ENCODE data around the gene COMMD4.
"Not testable (repeated sequence)": the region's sequence is repeated elsewhere in the genome, so short reads cannot be mapped to it uniquely, and the experiment has no call there.

Gene COMMD4

GRCh38 chr15:75335705-75336355 lies at the start of gene COMMD4:
Gene COMMD4 (plus strand): TSS chr15:75336063. CDS start chr15:75336090, 27 bp downstream.
- peak; percentile 97 for DNase-seq

GRCh38 chr15:75293660-75294059 lies 42.2 kb upstream of the COMMD4 start:
- not testable (repeated sequence) for DNase-seq

GRCh38 chr15:75298541-75299310 lies 37.1 kb upstream of the COMMD4 start:
- DNase-seq, result not testable (repeated sequence)

DNA sequence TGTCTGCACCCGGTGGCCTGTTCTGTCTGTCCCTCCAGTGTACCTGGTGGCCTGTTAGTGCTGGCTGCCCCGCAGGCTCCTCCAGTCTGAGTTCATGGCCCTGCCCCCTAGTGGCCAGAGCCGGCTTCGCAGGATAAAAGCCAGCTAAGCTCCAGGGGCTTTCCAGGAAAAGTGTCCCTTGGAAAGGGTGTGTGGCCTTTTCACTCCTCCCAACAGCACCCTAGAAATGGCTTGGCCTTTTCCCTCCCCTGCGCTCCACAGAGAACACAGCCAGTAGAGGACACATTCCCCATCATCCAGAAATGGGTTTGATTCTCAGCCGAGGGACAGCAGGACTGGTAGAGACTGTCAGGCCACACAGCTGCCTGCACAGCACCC lies 36.6 kb upstream of the COMMD4 start:
- DNase-seq, result not testable (repeated sequence)

GRCh38 chr15:75300026-75300425 lies 35.8 kb upstream of the COMMD4 start:
- DNase-seq, result not testable (repeated sequence)

DNA sequence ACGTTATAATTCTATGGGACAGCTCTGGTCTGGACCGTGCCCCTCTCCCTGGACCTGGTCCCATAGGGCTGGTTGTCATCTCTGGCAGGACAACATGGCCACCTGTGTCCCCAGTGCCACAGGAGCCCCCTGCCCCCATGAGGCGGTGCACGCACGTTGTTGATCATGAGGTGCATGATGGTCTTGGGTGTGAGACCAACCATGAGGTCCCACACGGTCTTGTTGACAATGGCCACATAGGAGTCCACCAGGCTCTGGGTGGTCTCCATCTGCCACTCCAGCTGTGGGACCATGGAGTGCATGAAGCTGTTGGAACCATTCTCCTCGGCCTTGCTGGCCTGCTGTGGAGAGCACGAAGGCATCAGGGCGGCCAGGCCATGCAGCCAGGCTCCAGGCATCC lies 33.5 kb upstream of the COMMD4 start:
- no peak for DNase-seq

- not testable (repeated sequence) for DNase-seq
These were observed 33.1 kb upstream of the COMMD4 start for GRCh38 chr15:75302753-75303152.

- DNase-seq, result no peak
These were observed 29.7 kb upstream of the COMMD4 start for GRCh38 chr15:75306188-75306587.

DNA sequence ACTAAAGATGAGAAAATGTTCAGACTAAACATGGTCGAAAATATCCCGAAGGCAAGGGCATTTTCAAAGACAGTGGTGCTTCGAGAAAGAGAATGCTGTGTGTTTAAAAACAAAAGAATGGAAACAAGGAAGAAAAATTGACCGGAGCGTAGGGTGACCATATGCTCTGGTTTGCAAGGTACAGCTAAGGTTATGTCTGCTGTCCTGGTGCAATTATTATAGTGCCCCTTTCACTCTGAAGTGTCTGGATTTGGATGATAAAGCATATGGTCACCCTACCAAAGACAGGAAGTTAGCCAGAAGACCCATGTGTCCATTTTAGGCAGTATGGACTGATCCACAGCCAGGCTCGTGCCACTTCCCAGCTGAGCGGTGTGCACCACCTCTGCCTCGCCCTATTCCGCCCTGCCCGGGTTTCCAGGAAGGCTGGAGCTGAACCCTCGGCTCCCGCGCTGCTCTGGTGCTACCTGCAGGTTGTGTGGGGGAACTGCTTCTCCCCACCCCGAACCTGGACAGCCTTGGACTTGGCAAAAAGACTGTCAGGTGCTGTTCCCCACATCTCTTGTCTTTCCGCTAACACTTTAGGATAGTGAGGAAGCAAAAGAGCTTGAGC lies 28.0 kb upstream of the COMMD4 start:
- DNase-seq, result no peak

- no peak for DNase-seq
These were observed 26.2 kb upstream of the COMMD4 start for GRCh38 chr15:75309711-75310110.

- not testable (repeated sequence) for DNase-seq
These were observed 23.3 kb upstream of the COMMD4 start for GRCh38 chr15:75312548-75312947.

DNA sequence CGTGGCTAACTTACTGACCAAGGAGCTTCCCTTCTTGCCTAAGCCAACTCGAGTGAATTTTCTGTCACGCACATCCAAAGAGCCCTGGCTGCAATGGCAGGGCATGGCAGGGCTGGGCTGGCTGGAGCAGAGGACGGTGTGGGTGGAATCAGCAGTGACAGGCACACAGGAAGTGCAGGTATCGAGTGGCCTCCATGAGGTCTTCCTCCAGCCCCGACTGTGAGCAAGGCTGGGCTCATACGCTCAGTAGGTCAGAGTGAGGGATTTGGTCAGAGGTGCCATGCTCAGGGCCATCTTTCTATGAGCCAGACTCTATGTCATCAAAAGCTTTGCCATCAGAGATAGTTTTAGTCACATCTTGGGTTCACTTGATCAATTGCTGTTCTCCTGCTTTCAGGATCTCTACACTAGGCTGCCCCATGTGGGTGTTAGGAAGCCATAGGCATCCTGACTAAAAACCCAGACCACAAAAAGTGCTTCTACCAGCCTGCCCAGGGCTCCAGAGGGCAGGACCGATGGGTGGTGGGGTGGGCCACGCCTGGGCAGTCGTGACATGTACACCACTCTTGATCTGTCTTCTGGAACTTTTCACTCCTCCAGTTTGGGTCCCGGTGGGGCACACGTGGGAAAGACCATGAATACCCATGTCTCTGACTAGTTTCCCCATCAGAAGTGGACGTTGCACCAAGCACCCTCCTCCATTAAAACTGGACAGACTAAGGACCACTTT lies 22.6 kb upstream of the COMMD4 start:
- DNase-seq, result no peak

GRCh38 chr15:75314552-75315290 lies 21.1 kb upstream of the COMMD4 start:
- no peak for DNase-seq

DNA sequence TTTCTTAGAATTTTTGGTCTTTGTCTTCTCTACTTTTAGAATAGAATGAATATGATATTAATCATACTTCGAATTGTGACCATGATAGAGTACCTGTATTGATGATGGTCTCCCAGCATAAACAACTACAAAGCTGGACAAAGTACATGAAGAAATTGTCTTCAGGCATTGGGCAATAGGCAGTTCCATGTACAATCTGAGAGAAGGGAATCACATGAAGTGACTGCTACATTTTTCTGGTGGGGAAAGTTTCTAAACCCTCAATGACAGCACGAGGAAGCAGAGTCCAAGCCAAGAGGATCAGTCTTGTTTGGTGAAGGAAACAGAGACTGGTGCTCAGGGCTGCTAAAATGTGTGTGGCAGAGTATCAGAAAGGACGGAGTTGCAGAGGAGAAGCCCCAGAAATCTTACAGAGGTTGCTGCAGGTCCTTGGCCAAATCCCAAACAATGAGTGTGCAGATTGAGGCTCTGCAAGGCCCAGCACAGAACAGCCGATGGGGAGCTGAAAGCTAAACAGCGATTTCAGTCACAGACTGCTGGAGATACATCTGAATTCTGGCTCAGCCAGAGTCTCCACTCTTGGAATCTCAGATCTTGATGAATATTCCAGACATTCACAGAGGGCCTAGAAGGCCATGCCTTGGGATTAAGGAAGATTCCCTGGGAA lies 16.5 kb upstream of the COMMD4 start:
- not testable (repeated sequence) for DNase-seq

GRCh38 chr15:75321711-75322110 lies 14.2 kb upstream of the COMMD4 start:
- DNase-seq, result no peak

DNA sequence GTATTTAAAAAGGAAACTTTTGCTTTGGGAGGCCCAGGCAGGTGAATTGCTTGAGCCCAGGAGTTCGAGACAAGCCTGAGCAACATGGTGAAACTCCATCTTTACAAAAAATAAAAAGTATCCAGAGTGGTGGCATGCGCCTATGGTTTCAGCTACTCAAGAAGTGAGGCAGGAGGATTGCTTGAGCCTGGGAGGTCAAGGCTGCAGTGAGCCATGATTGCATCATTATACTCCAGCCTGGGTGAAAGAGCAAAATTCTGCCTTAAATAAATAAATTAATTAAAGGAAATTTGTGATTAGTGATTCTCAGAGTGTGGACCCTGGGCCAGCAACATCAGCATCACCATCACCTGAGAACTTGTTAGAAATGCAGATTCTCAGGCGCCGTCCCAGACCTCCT lies 9.9 kb upstream of the COMMD4 start:
- DNase-seq, result no peak

- no peak for DNase-seq
These were observed 8.9 kb upstream of the COMMD4 start for GRCh38 chr15:75327005-75327404.

GRCh38 chr15:75327491-75327890 lies 8.4 kb upstream of the COMMD4 start:
- DNase-seq, result no peak

DNA sequence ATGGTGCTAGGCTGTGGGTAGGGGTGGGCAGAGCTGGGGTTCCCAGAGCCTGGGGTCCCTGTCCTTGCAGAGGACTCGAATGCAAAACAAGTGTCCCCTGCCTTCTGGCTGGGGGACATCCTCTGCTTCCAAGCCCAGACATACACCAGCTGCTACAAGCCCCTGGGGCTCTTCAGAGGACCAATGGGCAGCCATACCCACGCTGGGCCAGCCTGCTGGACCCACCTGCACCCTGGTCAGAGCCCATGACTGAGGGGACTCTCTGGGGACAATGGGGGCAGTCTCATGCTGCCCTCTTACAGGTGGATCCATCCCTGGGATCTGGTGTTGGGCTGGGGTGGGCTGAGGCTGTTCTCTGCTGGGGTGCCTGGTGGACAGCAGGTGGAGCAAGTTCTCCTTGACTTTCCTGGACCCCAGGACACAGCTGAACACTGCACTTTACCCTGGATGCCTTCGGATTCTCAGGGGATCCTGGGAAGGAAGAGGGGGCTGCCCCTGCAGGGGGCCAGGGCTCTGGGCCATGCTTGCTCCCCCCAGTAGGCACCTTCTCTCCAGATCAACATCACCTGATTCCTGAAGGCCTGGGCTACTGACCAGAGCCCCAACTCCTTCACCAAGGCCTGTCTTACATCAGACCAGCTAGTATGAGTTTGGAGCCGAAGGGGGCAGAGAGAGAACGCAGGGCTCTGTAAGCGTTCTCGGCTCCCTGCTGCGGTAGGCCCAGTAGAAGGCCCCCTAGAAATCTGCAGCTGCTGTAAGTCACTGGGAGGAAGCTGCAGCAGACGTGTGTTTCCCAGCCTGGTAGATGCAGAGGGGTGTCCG lies 7.2 kb upstream of the COMMD4 start:
- DNase-seq, result no peak

GRCh38 chr15:75329571-75329970 lies 6.3 kb upstream of the COMMD4 start:
- no peak for DNase-seq

DNA sequence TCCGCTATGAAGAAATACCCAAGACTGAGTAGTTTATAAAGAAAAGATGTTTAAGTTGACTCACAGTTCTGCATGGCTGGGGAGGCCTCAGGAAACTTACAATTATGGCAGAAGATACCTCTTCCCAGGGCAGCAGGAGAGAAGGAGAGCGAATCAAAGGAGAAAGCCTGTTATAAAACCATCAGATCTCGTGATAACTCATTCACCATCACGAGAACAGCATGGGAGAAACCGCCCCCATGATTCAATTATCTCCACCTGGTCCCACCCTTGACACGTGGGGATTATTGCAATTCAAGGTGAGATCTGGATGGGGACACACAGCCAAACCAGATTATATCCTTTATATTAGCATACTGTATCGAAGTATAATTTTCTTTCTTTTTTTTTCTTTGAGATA lies 3.8 kb upstream of the COMMD4 start:
- DNase-seq, result not testable (repeated sequence)

Measured in right forelimb (tissue), 1 donor.